ENCODE results near the gene TARS3. TPM values are rescaled to one million over a fixed set of nuclear protein-coding genes. Genes with fewer than 3 reads are reported as not detected.
"Not testable (repeated sequence)": the region's sequence is repeated elsewhere in the genome, so short reads cannot be mapped to it uniquely, and the experiment has no call there.

Gene TARS3
- total RNA-seq, 2 experiments from 2014 or later = 13.9 to 16.9 TPM

DNA sequence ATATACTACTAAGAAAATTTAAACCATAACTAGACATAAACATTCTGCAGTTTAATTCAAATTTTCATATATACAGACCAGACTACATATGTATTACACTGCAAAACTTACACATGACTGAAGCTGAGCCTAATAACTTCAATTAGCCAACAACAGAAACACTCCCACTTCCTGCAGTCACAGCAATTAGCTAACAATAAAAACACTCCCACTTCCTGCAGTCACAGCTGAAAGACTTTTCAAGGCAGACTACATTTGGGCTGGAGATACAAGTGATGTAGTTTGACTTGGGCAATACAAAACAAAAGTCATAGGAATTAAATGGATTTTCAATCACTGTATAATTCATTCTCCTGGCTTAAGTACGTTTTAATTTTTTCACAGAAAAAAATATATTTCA lies 82.4 kb downstream of the TARS3 start:
- POLR2A ChIA-PET = interaction anchor here (1.0 to 2.9 kb wide), 4 partner anchors 8 to 347 kb away, joined by 3 to 14 read pairs (median 4); partner anchors contain the start of genes SNRPA1 and TM2D3
- Mint-ChIP-seq H3K36me3 (peaks cover 15% of the 10 kb centered on the region), H3K27ac (peak overlapping the region; percentile 54), H3K4me1 (peaks cover 17% of the 10 kb centered on the region), H3K27me3 (no peaks in the 10 kb centered on the region), H3K4me3 (no peak overlapping the region), H3K9me3 (no peaks in the 10 kb centered on the region)
- ATAC-seq (ENCODE audit: low read depth) (peak; percentile 46), DNase-seq (no peak)

DNA sequence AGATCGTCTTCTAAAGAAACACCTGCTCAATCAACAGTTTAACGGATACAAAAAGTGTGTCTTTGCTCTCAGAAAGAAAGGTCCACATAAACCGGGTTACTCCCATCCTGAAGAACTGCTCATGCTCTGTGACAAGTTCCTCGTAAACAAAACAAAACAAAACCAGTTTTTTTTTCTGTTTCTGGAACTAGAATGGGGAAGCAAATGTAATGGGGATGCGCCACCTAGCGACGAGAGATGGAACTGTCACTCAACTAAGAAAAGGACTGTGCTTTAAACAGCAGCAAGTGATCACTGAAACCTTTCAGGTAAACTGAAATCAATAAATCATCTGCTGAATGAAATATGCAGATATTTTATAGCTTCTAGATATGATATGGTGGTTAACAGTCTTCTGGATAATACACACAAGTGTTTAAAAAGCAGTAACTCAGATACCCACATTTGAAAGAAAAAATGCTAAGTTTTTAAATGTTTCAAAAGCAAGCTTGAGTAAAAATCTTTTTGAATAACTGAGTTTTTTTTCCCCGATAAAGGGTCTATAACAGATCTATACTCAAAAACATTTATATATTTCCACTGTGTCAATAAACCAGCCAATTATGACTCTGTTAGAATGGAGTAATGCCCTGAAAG lies 83.0 kb downstream of the TARS3 start:
- ATAC-seq (ENCODE audit: low read depth) (peak; percentile 70), DNase-seq (peak; percentile 68)
- peak overlapping the region; percentile 74 for H3K27ac Mint-ChIP-seq
- H3K9me3 Mint-ChIP-seq = no peaks in the 10 kb centered on the region
- POLR2A ChIA-PET = interaction anchor here (1.0 to 2.9 kb wide), 4 partner anchors 9 to 347 kb away, joined by 3 to 14 read pairs (median 4); partner anchors contain the start of genes SNRPA1 and TM2D3
- H3K4me3 Mint-ChIP-seq = peak overlapping the region; percentile 58
- peaks cover 15% of the 10 kb centered on the region for H3K36me3 Mint-ChIP-seq
- H3K27me3 Mint-ChIP-seq = no peaks in the 10 kb centered on the region
- H3K4me1 Mint-ChIP-seq = peaks cover 17% of the 10 kb centered on the region

DNA sequence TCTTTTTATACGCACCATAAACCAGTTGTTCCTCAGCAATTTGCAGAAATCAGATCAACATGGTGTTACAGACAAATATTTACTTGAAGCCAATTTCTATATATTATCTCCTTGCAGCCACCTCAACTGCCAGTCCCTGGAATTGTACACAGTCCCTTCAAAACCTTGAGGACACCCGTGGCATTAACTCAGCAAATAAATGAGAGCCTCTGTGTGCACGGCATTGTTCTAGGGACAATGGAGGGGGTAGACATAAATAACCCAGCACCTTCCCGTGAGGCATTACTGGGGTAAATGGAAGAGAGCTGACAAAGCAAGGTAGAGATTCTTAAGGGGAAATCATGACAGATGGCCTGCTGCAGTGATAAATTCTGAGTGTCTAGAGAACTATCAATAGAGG lies 84.6 kb downstream of the TARS3 start:
- peaks cover 11% of the 10 kb centered on the region for H3K36me3 Mint-ChIP-seq
- H3K27ac Mint-ChIP-seq = no peak overlapping the region
- H3K4me1 Mint-ChIP-seq = peaks cover 14% of the 10 kb centered on the region
- H3K27me3 Mint-ChIP-seq = no peaks in the 10 kb centered on the region
- ATAC-seq (ENCODE audit: low read depth) (no peak), DNase-seq (no peak)
- POLR2A ChIA-PET = interaction anchor here (1.0 to 1.2 kb wide), 2 partner anchors 13 to 344 kb away, joined by 3 read pairs; partner anchors contain the start of genes SNRPA1 and TM2D3
- no peaks in the 10 kb centered on the region for H3K9me3 Mint-ChIP-seq
- no peak overlapping the region for H3K4me3 Mint-ChIP-seq

DNA sequence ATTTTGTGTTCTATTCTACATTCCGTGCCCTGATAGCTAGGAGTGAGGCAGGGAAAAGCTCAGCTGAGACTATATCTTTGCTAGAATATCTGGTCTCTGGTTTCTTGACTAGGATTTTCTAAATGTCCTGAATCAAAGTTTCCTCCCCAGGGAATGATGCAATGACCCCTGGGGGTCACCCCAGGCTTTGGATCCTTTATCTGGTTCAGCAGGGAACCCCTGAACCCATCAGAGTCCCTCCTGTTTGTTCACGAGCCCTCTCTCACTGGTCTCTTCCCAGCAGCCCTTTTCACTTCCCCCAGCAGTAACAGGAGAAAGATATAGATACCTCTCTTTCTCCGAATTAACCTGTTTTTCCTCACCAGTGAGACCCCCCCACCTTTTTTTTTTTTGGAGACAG lies 86.4 kb downstream of the TARS3 start:
- POLR2A ChIA-PET = interaction anchor here (1.5 kb wide), 1 partner anchor 15 kb away, joined by 4 read pairs; the partner anchor contains the start of gene TM2D3
- H3K9me3 Mint-ChIP-seq = no peaks in the 10 kb centered on the region
- H3K27ac Mint-ChIP-seq = no peak overlapping the region
- H3K4me3 Mint-ChIP-seq = no peak overlapping the region
- H3K27me3 Mint-ChIP-seq = no peaks in the 10 kb centered on the region
- DNase-seq = no peak
- H3K4me1 Mint-ChIP-seq = peaks cover 14% of the 10 kb centered on the region
- no peak for ATAC-seq (ENCODE audit: low read depth)
- peaks cover 8% of the 10 kb centered on the region for H3K36me3 Mint-ChIP-seq

DNA sequence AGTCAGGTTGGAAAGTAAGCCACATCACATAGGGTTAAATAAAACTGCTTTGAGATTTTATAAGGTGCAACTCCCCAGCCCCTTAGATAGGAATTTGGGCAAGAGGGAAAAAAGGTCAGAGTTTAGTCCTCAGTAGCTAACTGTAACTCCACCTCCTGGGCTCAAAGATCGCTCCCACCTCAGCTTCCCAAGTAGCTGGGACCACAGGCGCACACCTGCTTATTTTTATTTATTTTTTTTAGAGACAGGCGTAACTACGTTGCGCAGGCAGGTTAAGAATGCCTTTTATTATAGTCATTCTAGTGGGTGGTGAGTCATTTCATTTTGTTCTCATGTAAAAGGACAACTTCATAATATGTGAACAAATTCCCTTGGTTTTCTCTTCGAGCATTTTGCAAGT lies 86.8 kb downstream of the TARS3 start:
- Mint-ChIP-seq H3K4me1 (peaks cover 13% of the 10 kb centered on the region), H3K36me3 (peaks cover 8% of the 10 kb centered on the region), H3K4me3 (no peak overlapping the region), H3K27ac (no peak overlapping the region), H3K9me3 (no peaks in the 10 kb centered on the region), H3K27me3 (no peaks in the 10 kb centered on the region)
- ATAC-seq (ENCODE audit: low read depth) (no peak), DNase-seq (no peak)
- POLR2A ChIA-PET = interaction anchor here (1.5 kb wide), 1 partner anchor 15 kb away, joined by 4 read pairs; the partner anchor contains the start of gene TM2D3

DNA sequence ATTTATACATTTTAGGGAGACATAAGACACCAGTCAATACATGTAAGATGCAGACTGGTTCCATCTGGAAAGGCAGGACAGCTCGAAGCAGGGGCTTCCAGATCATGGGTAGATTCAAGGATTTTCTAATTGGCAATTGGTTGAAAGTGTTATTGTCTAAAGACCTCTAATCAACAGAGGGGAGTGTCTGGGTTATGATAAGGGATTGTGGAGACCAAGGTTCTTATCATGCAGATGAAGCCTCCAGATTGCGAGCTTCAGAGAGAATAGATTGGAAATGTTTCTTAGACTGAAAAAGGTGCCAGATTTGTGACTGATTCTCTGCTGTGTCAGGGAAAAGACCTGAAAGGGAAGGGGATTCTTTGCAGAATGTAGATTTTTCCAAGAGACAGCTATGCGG lies 87.2 kb downstream of the TARS3 start:
- ATAC-seq (ENCODE audit: low read depth) (no peak), DNase-seq (no peak)
- Mint-ChIP-seq H3K9me3 (no peaks in the 10 kb centered on the region), H3K4me1 (peaks cover 9% of the 10 kb centered on the region), H3K27ac (no peak overlapping the region), H3K36me3 (peaks cover 8% of the 10 kb centered on the region), H3K27me3 (no peaks in the 10 kb centered on the region), H3K4me3 (no peak overlapping the region)
- POLR2A ChIA-PET = interaction anchor here (1.5 kb wide), 1 partner anchor 15 kb away, joined by 4 read pairs; the partner anchor contains the start of gene TM2D3

DNA sequence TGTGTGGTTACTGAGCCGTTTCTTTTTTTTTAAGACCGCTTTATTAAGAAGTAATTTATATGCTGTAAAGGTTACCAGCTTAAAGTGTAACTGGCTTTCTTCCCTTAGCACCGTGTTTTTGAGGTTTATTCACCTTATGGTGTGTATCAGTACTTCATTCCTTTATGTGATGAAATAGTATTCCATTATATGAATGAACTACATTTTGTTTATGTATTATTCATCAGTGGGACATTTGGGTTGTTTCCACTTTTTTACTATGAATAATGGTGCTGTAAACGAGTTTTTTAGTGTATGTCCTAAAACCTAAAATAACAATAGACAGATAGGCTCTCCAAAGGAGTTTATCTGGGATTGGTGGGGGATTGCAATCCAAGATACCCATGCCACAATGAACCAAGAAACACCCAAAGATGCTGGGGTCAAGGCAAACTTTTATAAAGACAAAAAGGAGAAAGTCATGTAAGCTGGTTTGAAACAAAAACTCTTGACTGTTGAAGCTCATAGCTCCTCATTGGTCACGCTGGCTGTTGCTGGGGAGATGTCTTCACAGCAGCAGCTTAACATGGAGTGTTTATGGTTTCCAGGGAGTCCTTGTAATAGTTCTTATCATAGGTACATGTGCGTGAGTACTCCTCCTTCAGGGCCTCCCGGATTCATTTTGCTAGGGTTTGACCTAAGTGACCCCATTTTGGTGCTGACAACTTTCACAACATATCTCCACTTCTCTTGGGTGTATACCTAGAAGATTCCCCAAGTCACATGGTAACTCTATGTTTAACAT lies 88.1 kb downstream of the TARS3 start:
- H3K36me3 Mint-ChIP-seq = peaks cover 8% of the 10 kb centered on the region
- H3K4me3 Mint-ChIP-seq = no peak overlapping the region
- no peaks in the 10 kb centered on the region for H3K27me3 Mint-ChIP-seq
- ATAC-seq (ENCODE audit: low read depth) = no peak
- H3K27ac Mint-ChIP-seq = no peak overlapping the region
- no peak for DNase-seq
- H3K4me1 Mint-ChIP-seq = peaks cover 4% of the 10 kb centered on the region
- POLR2A ChIA-PET = no interaction called here
- no peaks in the 10 kb centered on the region for H3K9me3 Mint-ChIP-seq

DNA sequence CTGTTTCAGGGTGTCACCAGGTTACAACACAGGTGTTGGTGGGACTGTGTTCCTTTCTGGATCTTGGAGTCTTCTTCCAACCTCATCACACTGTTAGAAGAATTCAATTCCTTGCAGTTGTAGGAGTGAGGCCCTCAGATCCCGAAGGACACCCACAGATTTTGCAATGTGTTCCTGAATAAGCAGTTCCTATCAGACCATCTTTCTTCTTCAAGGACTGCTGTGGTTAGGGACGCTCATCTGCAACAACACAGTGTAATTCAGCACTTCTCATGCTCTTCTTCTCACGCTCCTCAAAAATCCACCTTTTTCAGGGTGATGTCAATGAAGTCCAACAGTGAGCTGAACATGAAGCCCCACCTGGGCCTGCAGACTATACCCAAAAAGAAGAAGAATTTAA lies 90.9 kb downstream of the TARS3 start:
- no peaks in the 10 kb centered on the region for H3K4me1 Mint-ChIP-seq
- no peak for ATAC-seq (ENCODE audit: low read depth)
- no peaks in the 10 kb centered on the region for H3K9me3 Mint-ChIP-seq
- H3K27ac Mint-ChIP-seq = no peak overlapping the region
- no peaks in the 10 kb centered on the region for H3K27me3 Mint-ChIP-seq
- H3K36me3 Mint-ChIP-seq = no peaks in the 10 kb centered on the region
- POLR2A ChIA-PET = no interaction called here
- no peak for DNase-seq
- H3K4me3 Mint-ChIP-seq = no peak overlapping the region

DNA sequence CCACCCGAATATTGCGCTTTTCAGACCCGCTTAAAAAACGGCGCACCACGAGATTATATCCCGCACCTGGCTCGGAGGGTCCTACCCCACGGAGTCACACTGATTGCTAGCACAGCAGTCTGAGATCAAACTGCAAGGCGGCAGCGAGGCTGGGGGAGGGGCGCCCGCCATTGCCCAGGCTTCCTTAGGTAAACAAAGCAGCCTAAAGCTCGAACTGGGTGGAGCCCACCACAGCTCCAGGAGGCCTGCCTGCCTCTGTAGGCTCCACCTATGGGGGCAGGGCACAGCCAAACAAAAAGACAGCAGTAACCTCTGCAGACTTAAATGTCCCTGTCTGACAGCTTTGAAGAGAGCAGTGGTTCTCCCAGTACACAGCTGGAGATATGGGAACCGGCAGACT lies 97.5 kb downstream of the TARS3 start:
- H3K4me1 Mint-ChIP-seq; DNase-seq; POLR2A ChIA-PET; H3K4me3 Mint-ChIP-seq; H3K27me3 Mint-ChIP-seq; H3K27ac Mint-ChIP-seq; H3K9me3 Mint-ChIP-seq; ATAC-seq (ENCODE audit: low read depth): not testable (repeated sequence)
- peaks cover 22% of the 10 kb centered on the region for H3K36me3 Mint-ChIP-seq

DNA sequence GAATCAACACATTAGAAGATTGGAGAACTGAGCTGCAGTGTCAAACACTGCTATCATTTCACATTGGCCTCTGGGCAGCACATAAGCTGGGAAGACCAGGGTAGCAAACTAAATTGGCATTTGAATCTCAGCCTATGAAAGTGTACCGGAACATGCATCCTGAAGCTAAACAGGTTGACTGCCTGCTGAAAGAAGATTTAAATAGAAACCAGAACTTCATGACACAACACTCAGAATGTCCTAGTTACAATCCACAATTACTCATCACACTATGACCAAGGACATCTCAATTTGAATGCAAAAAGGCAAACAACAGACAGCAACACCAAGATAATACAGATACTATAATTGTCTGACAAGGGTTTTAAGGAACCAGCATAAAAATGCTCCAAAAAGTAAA lies 98.3 kb downstream of the TARS3 start:
- DNase-seq (no peak), ATAC-seq (ENCODE audit: low read depth) (no peak)
- H3K27ac Mint-ChIP-seq = no peak overlapping the region
- H3K4me3 Mint-ChIP-seq = no peak overlapping the region
- H3K36me3 Mint-ChIP-seq = peaks cover 22% of the 10 kb centered on the region
- H3K4me1 Mint-ChIP-seq = peaks cover 3% of the 10 kb centered on the region
- H3K27me3 Mint-ChIP-seq = no peaks in the 10 kb centered on the region
- POLR2A ChIA-PET = no interaction called here
- peaks cover 10% of the 10 kb centered on the region for H3K9me3 Mint-ChIP-seq

DNA sequence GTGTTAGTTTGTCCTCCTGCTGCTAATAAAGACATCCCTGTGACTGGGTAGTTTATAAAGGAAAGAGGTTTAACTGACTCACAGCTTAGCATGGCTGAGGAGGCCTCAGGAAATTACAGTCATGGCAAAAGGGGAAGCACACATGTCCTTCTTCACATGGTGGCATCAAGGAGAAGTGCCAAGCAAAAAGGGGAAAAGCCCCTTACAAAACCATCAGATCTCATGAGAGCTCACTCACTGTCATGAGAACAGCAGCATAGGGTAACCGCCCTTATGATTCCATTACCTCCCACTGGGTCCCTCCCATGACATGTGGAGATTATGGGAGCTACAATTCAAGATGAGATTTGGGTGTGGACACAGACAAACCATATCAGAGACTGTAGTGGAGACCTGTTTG lies 99.1 kb downstream of the TARS3 start:
- no peak for DNase-seq
- Mint-ChIP-seq H3K27ac (no peak overlapping the region), H3K4me1 (peaks cover 4% of the 10 kb centered on the region), H3K36me3 (peaks cover 22% of the 10 kb centered on the region), H3K4me3 (no peak overlapping the region), H3K9me3 (peaks cover 10% of the 10 kb centered on the region), H3K27me3 (no peaks in the 10 kb centered on the region)
- no peak for ATAC-seq (ENCODE audit: low read depth)
- POLR2A ChIA-PET = no interaction called here

DNA sequence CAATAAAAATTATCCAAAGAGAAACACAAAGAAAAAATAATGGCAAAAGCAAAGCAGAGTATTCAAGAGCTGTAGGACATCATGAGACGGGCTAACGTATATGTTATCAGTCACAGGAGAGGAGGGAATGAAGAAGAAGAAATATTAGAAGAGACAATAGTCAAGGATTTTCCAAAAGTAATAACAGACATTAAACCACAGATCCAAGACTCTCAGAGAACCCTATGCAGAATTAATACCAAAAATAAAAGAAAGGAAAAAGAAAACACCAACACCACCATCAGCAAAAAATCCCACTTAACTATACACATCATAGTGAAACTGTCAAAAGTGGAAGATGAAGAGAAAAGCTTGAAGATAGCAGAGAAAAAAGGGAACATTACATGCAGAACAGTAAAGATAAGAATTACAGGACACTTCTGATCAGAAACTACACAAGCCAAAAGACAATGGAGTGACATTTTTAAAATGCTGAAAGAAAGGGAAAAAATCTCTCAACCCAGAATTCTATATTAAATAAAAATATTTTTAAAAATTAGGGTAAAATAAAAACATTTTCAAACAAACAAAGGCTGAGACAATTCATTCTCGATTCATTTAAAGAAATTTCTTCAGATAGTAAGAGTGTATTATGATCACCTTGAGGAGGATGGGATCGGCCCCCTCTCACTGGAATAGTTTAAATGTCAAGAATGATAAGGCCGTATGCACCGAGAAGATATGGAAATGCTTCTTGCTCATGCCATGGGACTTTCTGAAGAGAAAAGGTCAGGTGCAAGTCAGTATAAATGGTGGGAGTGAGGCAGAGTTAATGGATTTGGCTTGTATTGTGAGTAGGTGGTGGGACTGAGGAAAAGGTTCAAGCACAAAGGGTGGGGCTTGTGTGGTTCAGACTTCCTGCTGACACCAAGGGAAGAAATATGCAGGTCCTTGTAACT lies 100.6 kb downstream of the TARS3 start:
- Mint-ChIP-seq H3K27ac (no peak overlapping the region), H3K27me3 (no peaks in the 10 kb centered on the region), H3K9me3 (peaks cover 10% of the 10 kb centered on the region), H3K36me3 (peaks cover 22% of the 10 kb centered on the region), H3K4me3 (no peak overlapping the region), H3K4me1 (peaks cover 4% of the 10 kb centered on the region)
- POLR2A ChIA-PET = no interaction called here
- DNase-seq (no peak), ATAC-seq (ENCODE audit: low read depth) (no peak)

DNA sequence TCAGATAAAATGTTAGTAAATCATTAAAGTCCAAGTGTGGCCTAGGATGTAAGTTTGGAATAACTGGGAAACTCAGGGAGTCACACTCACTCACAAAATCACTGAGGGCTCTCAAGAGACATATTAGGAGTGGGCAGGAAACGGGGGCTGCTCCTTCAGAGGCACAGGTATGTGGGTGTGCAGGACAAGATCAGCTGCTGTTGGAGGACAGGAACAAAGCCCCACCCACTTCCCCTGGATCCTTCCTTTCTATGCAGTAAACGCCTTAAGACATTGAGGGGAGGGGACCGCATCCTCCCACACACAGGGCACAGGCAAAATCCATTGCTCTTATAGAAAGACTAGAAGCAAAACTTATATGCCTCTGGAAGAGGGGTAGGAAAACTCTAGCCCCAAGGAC lies 102.3 kb downstream of the TARS3 start:
- ATAC-seq (ENCODE audit: low read depth) (no peak), DNase-seq (no peak)
- H3K4me3 Mint-ChIP-seq = no peak overlapping the region
- H3K36me3 Mint-ChIP-seq = peaks cover 22% of the 10 kb centered on the region
- no peaks in the 10 kb centered on the region for H3K27me3 Mint-ChIP-seq
- peaks cover 4% of the 10 kb centered on the region for H3K4me1 Mint-ChIP-seq
- H3K27ac Mint-ChIP-seq = no peak overlapping the region
- peaks cover 10% of the 10 kb centered on the region for H3K9me3 Mint-ChIP-seq
- POLR2A ChIA-PET = no interaction called here

Data from activated naive CD8-positive, alpha-beta T cell treated with anti-CD3 and anti-CD28 coated beads, Interleukin-2, amount 10 ng/mL, durations not matched to agents 7 days and 5 days (primary cell).